GM20431 (cell line): ENCODE measurements around the gene ZSCAN1.
"Not testable (repeated sequence)": the region's sequence is repeated elsewhere in the genome, so short reads cannot be mapped to it uniquely, and the experiment has no call there.

Source experiments
- in situ Hi-C: fragments of 300-500 bp; cut with MseI, MboI; formaldehyde crosslinking; loops from one replicate; pipeline ENCODE4 v1.15.0; 2020; ENCODE audit warnings: low sequenced_read_pairs; ENCODE audit not compliant: unreplicated experiment

The ZSCAN1 gene, protein sequence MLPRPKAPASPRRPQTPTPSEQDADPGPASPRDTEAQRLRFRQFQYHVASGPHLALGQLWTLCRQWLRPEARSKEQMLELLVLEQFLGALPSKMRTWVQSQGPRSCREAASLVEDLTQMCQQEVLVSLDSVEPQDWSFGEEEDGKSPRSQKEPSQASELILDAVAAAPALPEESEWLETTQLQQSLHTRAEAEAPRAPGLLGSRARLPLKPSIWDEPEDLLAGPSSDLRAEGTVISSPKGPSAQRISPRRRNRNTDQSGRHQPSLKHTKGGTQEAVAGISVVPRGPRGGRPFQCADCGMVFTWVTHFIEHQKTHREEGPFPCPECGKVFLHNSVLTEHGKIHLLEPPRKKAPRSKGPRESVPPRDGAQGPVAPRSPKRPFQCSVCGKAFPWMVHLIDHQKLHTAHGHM

DNA sequence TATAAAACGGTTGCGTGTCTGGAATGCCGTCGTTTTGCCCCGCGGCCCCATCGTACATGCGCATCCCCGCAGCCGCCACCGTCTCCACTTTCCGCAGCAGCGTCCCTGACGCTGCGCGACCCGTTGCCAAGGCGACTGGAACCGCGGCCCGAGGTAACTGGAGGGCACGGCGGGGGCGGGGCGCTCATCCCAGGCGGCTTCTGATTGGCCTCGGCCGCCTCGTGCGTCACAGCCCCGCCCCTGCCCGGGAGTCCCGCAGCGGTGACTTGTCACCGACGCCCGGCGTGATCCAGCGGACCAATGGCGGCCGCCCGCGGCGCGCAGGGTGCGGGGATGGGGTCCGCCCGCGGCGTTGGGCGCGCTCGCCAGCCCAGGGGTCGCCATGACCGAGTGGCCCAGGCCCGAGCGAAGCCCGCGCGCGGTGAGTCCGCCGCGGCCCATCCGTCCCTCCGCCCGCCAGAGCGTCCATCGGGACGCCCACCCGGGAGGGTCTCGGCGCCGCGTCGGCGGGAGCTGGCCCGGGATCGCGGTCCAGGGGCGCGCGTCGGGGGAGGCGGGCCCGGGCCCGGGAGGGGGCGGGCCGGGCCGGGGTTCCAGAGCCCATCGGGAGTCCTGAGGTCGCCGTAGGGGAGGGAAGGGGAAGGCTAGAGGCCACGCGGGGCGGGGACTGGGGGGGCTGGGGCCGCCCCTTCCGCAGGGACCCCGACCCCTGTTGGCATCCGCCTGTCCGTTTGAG, at the start of gene ZSCAN1:
TSS of gene ZSCAN1 (plus strand) at position 285 of the 736 bp plus-strand sequence. CDS start 3,812 bp downstream, outside the sequence.
- in situ Hi-C loops: no loop called here

DNA sequence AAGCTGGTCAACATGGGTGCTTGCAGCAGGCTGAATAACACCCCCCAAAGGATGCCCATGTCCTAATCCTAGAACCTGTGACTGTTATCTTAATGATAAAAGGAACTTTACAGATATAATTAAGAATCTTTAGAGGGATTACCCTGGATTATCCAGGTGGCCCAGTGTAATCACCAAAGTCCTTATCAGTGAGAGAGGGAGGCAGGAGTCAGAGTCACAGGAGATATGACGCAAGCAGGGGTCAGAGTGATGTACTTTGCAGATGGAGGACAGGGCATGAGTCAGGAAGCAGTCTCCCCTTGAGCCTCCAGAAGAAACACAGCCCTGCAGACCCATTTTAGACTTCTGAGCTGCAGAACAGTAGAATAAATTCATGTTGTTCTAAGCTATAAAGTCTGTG, 41.0 kb upstream of the ZSCAN1 start:
- in situ Hi-C loops: no loop called here

DNA sequence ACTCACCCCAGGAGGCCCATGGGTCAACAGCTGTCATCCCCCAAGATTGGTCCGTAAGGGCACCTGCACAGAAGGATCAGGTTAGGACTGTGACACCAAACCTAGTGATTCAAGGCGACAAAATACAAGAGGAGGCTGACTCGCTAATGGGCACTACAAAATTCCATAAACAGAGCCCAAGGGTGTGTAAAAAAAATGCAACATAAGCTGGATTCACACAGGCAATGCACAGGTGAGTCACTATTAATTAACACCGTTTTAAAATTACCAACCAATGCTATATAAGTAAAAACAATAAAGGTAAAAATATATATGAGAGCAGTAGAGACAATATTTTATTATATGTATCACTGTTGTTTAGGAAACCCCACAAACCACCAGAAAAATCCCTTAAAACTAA, 33.1 kb upstream of the ZSCAN1 start:
- in situ Hi-C loops: no loop called here

DNA sequence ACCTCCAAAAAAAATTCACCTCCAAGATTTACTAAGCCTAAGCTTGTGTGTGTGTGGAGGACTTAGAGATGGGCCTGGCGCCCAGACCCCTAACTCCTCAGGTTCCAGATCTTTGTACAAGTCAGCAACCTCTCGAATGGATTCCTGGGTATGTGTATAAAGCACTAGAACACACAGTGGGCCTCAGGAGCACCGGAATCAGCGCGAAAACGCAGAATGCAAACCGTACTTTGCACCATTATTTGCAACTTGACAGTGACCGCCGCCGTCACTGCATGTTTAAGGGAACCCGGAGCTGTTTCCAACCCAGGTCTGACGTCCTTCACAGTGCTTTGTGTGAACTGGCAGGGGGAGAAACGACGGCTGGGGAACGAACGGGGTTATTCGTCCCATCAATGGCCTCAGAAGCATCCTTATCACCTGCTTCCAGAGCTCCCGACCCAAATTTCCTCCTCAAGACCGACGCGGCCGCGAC, 31.9 kb upstream of the ZSCAN1 start:
- in situ Hi-C loops: no loop called here

DNA sequence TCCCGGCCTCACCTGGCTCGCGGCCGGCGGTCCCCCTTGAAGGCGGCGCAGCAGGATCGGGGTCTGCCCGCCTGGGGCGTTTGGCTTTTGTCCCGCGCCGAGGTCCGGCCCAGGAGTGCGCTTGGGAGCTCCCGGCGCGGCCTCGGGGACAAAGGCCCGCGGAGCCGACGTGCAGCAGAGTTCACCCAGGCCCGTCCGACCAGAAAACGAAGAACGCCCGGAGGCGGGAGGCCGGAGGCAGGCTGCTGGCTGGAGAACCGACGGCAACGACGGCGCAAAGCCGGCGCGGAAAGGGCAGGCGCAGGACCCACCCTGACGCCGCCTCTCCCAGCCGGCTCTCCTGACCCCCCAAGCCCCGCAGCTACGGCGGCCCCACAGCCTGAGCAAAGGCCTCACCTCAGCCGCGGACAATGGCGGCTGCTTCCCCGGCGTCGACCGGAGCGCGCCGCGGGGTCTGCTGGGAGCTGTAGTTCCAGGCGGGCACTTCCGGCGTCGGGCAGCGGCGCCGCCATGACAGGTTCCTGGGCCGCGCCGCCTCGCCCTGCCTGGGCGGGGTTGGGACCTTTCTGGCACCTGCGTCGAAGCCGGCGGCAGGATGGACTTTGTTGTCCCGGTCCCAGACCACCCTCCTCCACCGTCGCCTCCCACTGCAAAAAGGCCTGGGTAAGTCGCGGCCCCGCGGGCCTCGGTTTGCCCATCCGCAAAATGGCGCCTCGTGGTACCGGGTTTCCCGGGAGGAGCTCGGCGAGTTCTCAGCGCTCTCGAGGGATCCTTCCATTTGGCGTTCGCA, 31.2 kb upstream of the ZSCAN1 start, which contains the start of gene ZNF606:
TSS of gene ZNF606 (minus strand) at position 437 of the 790 bp plus-strand sequence. CDS start 1,501 bp downstream, outside the sequence.
- in situ Hi-C loops: no loop called here

DNA sequence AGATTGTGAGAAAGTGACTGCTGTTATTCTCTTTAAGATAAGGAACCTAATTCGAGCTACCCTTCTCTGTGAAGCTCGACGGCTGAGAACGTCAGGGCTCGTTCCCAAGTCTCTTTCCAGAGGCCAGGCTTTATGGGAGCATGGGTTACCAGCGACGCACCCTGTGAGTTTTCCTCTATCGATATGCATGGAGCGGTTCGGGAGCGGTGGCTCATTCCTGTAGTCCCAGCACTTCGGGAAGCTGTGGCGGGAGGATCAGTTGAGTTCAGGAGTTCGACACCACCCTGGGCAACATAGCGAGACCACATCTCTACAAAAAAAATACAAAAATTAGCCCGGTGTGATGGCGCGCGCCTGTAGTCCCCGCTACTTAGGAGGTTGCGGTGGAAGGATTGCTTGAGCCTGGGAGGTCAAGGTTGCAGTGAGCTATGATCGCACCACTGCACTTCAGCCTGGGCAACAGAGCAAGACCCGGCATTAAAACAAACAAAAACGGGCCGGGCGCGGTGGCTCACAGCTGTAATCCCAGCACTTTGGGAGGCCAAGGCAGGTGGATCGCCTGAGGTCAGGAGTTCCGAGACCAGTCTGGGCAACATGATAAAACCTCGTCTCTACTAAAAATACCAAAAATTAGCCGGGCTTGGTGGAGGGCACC, 30.5 kb upstream of the ZSCAN1 start:
- in situ Hi-C loops: no loop called here

DNA sequence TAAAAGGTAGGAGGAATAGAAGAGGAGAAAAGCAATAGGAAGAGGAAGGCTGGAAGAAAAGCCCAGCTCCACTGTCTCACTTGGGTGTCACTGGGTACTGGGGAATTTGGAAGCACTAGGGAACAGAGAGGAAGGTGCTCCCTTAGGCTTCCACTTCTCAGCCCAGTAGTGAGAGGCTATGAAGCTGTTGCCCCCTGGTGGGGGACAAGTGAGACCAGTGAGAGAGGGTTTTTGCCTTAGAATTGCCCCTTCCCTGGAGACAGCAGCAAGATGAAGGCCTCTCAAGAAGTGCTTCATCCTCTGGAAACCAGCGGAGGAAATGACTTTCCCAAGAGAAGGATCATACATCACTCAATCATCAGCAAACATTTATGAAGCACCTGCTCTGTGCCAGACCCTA, 26.5 kb upstream of the ZSCAN1 start:
- in situ Hi-C loops: no loop called here

DNA sequence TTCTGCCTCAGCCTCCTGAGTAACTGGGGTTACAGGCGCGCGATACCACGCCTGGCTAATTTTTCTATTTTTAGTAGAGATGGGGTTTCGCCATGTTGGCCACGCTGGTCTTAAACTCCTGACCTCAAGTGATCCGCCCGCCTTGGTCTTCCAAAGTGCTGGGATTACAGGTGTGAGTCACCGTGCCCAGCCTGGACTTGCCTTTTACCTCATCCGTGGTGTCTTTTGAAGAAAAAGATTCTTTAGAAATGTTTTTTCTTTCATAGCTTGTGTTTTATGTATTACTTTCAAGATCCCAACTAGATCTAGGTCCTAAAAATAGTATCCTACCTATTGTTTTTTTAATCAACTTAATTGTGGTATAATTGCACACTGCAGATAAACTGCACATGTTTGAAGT, 24.9 kb upstream of the ZSCAN1 start:
- in situ Hi-C loops: not testable (repeated sequence)

DNA sequence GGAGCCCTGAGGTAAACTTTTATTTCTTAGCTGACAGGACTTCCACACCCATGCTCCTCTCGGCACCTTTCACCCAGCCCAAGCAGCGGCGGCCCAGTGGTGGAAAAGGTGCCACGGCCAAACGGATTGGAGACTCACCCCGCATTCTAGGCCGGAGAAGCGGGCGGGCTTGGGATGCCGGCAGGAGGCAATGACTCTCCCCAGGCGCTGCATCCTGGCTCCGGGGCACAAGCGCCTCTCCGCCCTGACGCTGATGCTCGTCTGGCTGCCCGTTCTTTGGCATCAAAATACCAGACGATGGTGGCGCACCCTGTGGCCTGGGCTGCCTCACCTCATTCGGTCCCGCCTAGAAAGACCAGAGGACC, 24.5 kb upstream of the ZSCAN1 start:
- in situ Hi-C loops: no loop called here

DNA sequence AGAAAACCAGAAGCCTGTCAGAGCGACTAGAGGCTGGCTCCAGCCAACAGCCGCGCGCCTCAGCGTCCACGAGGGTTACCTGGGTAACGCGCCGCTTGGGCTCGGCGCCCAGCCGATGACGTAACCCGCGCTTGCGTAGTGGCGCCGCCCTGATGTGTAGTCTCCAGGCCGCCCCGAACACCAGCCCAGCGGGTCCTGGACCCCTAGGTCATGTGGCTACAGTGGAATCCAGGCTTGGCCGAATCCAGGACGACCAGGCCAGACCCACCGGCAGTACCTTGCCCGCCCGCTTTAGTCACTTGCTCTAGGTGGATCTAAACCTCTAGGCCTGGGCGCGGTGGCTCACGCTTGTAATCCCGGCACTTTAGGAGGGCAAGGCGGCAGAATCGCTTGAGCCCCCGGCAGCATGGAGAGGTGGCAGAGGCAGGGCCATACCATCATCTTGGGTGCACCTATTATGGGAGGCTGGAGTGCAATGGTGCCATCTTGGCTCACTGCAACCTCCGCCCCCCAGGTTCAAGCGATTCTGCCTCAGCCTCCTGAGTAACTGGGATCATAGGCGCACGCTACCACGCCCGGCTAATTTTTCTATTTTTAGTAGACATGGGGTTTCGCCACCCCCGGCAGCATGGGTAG, 24.0 kb upstream of the ZSCAN1 start:
- in situ Hi-C loops: no loop called here

DNA sequence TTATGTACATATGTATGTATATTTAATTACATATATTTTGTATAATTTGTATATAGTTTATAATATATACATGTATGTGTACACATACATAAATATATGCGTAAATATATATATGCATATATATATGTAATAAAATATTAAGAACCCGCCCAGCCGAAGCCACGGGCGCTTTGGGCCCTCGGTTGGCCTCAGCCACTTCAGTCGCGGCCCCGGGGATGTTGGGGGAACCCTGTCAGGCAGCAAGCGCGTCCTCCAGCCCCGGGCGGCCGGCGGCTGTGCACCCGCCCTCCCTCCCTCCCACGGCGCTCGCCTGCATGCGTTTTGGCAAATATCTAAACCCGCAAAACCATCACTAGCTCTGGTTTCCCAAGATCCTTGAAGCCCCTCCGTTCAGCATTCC, 23.3 kb upstream of the ZSCAN1 start:
- in situ Hi-C loops: no loop called here

DNA sequence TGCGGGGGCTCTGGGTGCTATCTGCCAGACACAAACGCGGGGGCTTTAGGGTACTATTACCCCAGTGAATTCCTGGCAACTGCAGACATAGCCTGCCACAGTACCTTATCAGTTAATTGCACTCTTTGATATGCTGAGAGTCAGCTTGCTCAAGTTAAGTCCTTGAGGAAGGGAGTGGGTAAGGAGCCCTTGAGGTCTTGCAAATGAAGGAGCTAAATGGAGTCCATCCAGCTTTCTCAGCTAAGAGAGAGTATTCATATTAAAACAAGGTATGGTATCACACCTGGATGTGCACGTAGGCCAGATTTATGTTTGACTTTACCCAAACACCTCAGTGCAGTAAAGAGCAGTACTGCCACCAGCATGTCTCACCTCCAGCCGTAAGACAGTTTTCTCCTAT, 19.7 kb upstream of the ZSCAN1 start:
- in situ Hi-C loops: no loop called here

DNA sequence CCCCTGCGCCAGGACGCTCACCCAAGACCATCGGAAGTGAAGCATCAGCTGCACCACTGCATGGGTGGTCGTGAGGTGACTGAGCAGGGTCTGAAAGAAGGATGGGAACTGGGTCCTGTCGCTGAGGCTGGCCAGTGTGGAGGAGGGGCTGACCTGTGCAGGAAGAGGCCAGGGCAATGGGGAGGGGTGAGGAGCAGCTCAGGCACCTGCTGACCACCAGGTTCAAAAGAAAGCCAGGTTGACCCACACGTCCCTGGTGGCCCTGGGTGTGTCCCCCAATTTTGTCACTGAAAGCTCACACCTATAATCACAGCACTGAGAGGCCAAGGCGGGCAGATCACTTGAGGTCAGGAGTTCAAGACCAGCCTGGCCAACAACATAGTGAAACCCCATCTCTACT, 13.7 kb upstream of the ZSCAN1 start:
- in situ Hi-C loops: no loop called here

DNA sequence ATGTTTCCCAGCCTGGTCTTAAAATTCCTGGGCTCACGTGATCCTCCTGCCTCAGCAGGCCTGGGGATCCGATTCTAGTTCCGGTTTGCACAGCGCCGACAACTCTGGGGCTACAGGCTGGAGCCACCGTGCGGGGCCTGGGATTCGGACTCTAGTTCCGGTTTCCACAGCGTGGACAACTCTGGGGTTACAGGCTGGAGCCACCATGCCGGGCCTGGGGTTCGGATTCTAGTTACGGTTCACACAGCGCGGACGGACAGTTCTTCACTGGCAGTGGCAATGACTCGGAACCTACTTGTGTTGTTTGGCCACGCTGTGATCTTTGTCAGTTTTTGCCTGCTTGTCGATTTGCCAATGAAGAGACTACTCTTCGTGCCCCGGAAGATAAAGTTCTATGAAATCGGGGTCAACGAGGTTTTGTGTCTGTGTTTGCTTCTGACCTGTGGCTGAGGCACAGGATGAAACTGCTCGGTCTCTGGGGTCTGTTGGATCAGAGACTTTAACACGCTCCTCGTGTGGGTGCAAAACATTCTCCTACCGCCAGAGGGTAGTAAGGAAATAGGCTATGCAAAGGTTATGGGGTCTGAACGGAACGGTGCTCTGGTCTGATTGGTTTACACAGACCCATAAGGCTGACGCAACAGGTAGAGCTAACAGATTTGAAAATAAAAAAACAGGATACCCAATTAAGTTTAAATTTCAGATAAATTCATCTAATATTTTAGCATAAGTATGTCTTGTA, 12.1 kb upstream of the ZSCAN1 start:
- in situ Hi-C loops: no loop called here

DNA sequence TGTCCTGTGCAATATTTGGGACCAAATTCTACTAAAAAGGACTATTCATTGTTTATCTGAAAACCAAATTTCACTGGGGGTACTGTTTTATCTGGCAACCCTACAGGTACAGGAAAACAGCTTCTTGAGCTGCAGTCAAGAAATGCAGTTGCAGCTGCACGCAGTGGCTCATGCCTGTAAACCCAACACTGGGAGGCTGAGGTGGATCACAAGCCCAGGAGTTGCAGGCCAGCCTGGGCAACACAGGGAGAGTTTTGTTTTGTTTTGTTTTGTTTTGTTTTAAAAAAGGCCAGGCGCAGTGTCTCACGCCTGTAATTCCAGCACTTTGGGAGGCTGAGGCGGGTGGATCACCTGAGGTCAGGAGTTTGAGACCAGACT, 11.6 kb upstream of the ZSCAN1 start:
- in situ Hi-C loops: no loop called here

DNA sequence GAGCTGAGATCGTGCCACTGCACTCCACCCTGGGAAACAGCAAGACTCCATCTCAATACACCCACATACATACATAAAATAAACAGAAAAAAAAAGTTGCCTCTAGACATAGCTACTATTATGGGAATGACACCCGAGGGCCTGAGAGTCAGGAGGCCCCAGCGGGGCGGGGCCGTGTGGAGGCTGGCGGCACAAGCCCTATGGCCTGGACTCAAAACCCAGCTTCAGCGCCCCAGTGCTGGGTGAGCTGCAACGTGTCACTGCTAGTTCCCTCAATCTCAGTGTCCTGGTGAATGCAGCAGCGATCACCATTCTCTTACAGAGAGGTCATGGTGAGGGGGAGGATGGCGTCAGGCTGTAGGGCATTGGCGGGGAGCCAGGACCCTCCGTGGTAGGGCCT, 9.2 kb upstream of the ZSCAN1 start:
- in situ Hi-C loops: no loop called here

DNA sequence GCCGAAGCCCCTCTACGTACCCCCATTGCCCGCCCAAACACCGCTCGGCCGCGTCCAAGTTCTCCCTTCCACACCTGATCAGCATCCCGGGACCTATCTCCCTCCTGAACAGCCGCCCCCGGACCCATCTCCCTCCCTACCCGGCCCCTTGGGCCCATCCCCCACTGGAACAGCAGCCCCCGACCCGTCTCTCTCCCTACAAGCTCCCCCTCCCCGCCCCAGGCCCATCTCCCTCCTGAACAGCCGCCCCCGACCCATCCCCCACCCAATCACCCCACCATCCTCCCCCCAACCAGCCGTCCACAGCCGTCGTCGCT, 610 bp downstream of the ZSCAN1 start:
- in situ Hi-C loops: no loop called here

DNA sequence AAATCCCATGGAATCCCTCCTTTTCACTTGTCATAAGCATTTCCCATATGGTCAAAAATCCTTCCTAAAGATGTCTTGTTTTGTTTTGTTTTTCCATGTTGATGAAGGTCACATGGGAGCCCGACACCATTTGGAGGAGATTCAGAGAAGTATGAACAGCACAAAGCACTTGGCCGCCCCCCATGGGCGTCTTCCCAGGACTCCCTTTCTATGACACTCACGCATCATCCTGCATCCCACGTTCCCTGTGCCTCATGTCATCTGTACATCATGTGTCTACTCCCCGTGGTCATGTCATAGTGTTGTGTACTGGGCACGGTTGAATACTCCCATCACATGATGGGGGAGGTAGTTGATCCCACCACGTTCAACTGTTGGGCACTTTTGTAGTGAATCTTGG, 2.0 kb downstream of the ZSCAN1 start:
- in situ Hi-C loops: no loop called here
